CD4-positive, alpha-beta T cell treated with Interleukin-10 for 1 hour (primary cell): Measurements from ENCODE around the gene MERTK.
"Not testable (repeated sequence)": the region's sequence is repeated elsewhere in the genome, so short reads cannot be mapped to it uniquely, and the experiment has no call there.

Source experiments
- DNase-seq: peaks from one replicate; pipeline ENCODE4 v3.0.0-alpha.2; 2020

Gene MERTK

GRCh38 chr2:112048236-112048592 lies 149.8 kb downstream of the MERTK start:
- DNase-seq, result no peak

GRCh38 chr2:112048887-112049286 lies 150.5 kb downstream of the MERTK start:
- peak; percentile 74 for DNase-seq

GRCh38 chr2:112050316-112050715 lies 151.9 kb downstream of the MERTK start:
- DNase-seq, result no peak

- DNase-seq, result peak; percentile 97
Observed at GRCh38 chr2:112053917-112054846, 155.8 kb downstream of the MERTK start.

- DNase-seq, result peak; percentile 98
Observed at GRCh38 chr2:112054847-112055729, 156.7 kb downstream of the MERTK start, which contains the start of gene TMEM87B. Gene TMEM87B, plus strand, starts transcription at chr2:112055269. Its CDS starts 323 bp downstream, at chr2:112055592.

- DNase-seq, result peak; percentile 42
Observed at GRCh38 chr2:112055730-112056625, 157.6 kb downstream of the MERTK start.

GRCh38 chr2:112056626-112056987 lies 158.2 kb downstream of the MERTK start:
- DNase-seq, result no peak

GRCh38 chr2:112059671-112060070 lies 161.3 kb downstream of the MERTK start:
- DNase-seq, result no peak

GRCh38 chr2:112061299-112061698 lies 162.9 kb downstream of the MERTK start:
- DNase-seq, result no peak

- DNase-seq, result no peak
Observed at GRCh38 chr2:112061840-112062239, 163.4 kb downstream of the MERTK start.

GRCh38 chr2:112062894-112063293 lies 164.5 kb downstream of the MERTK start:
- no peak for DNase-seq

GRCh38 chr2:112065486-112065885 lies 167.1 kb downstream of the MERTK start:
- DNase-seq, result no peak

GRCh38 chr2:112065966-112066365 lies 167.6 kb downstream of the MERTK start:
- no peak for DNase-seq

- not testable (repeated sequence) for DNase-seq
Observed at GRCh38 chr2:112069794-112070193, 171.4 kb downstream of the MERTK start.

GRCh38 chr2:112073875-112074274 lies 175.5 kb downstream of the MERTK start:
- no peak for DNase-seq

GRCh38 chr2:112074506-112074905 lies 176.1 kb downstream of the MERTK start:
- DNase-seq, result no peak

GRCh38 chr2:112075490-112076260 lies 177.3 kb downstream of the MERTK start:
- DNase-seq, result no peak

GRCh38 chr2:112077814-112078213 lies 179.4 kb downstream of the MERTK start:
- DNase-seq, result no peak
